Measurements from ENCODE around the gene HMG20A. TPM values are rescaled to one million over a fixed set of nuclear protein-coding genes. Genes with fewer than 3 reads are reported as not detected.

Gene HMG20A
- total RNA-seq, 1 donor = 26.4 TPM

DNA sequence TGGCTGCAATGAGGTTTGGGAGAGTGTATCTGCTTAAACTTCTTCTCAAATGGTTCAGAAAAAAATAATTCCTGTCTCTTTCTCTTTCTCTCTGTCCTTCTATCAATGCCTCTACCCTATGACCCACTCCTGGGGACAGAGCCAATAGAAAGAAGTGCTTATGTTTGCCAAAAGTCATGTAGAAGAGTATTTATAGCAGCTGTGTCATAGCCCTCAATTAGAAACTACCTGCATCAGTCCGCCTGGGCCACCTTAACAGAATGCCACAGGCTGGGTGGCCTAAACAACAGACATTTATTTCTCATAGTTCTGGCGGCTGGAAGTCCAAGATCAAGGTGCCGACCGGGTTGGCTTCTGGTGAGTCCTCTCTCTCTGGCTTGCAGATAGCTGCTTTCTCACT is 92.5 kb downstream of the HMG20A start:
- no peak for DNase-seq (ENCODE audit: low read depth in 2 of 3, low spot score in 2 of 3)

DNA sequence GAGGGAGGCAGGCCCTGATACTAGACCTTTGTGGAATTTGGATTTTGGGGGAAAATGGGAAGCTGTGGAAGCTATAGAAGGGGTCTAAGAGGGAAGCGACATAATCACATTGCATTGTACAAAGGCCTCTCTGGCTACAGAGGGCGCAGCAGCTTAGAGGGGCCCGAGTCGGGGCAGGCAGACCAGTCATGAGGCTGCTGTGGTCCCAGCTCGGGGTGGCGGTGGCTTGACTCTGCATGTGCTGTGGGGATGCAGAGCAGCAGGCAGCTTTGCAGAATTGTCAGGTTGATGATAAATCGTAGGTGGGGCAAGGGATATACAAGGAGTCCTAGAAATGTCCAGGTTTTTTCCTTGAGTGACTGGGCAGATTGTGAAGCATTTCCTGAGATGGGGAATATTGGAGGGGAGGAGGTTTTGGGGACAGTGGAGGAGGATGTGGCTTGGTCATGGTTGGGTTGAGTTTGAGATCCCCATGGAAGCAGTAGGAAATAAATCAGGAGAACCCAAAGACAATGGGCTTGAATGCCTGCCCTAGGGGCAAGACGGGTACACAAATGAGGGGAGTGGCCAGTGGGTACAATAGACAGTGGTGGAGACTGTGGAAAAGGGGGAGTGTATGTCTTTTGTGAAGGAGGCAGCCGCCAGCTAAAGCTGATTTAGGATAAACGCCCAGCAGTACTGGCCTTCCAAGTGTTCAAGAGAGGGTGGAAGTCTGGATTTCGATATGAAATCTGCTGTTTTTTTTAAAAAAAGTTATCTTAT is 94.1 kb downstream of the HMG20A start:
- DNase-seq (ENCODE audit: low read depth in 2 of 3, low spot score in 2 of 3) = no peak

DNA sequence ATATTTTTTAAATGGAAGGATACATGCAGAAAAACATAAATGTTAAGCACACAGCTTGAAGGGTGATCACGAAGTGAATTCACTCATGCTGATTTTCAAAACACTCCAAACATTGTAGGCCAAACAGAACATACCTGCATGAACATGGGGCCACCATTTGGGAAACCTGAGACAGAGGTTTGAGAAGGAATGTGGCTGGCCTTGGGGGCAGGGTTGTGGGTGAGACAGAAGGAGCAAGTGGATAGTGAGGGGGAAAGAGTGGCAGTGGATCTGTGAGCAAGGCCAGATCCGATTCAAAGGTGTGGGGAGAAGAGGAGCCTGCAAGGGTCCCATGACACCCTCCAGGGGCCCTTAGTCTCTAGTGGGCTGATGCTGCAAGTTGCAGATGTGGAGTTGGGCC is 94.9 kb downstream of the HMG20A start:
- DNase-seq (ENCODE audit: low read depth in 2 of 3, low spot score in 2 of 3) = no peak

DNA sequence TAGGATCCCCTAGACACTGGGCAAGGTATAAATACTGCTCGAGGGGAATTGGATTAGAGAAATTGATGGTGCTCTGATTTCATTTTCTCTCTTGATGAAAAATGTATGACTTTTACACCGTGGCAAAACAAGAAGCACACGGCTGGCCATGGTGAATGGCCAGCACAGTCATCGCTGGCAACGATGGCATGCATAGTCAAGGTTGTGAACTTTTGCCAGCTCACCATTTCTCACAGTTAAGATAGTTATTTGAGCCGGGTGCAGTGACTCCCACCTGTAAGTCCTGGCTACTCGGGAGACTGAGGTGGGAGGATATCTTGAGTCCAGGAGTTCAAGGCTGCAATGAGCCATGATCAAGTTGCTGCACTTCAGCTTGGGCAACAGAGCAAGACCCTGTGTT is 95.4 kb downstream of the HMG20A start:
- DNase-seq (ENCODE audit: low read depth in 2 of 3, low spot score in 2 of 3) = no peak

DNA sequence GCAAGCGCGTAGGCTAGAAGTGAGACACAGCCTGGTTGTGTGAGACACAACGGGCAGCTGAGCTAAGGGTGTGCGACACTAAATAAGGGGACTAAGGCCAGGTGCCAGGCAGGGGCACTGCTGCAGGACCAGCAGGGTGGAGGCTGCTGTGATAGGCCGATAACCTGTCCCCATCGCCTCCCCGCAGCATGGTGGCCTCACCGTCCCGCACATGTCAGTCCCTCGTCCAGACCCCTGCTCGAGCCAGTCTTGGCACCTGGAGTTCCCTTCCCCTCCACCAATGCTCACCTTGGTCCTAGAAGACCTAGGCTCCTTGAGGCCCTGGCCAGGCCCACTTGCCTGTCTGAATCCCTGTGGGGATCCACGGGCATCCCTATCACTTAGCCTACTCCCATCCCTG is 96.1 kb downstream of the HMG20A start:
- DNase-seq (ENCODE audit: low read depth in 2 of 3, low spot score in 2 of 3) = no peak

DNA sequence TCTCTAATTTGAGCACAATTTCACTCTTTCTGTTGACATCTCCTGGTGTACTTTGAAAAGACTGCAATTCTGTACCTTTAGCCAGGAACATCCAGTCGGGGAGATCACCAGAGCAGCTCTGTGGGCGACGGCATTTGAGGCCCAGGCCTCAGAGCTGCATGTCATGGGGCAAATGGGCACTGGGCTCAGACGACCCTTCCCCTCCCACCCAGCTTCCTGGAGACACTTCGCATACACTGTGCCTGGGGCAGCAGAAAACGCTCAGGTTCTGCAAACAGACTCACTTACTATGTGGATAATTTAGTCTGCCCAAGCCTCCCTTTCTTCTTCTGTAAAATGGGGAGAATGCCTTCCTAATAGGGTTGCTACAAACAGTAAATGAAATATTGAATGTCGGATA is 96.9 kb downstream of the HMG20A start:
- DNase-seq (ENCODE audit: low read depth in 2 of 3, low spot score in 2 of 3) = no peak

DNA sequence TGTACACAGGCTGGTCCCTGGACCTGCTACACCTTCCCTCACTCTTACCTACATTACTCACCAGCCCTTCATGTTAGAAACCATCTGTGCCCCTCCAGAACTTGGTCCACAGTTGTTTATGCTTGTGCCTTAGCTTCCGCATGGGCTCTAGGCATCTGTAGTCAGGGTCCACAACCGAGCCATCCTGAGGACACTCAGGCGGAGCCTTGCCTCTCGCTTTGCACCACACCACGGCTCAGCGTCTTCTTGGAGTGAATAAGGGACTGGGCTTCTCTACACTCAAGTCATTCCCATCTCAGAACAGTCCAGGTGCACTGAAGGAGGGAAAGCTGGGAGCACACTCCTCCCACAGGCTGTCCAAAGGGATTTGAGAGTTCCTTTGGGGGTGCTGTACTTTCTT is 97.8 kb downstream of the HMG20A start:
- no peak for DNase-seq (ENCODE audit: low read depth in 2 of 3, low spot score in 2 of 3)

DNA sequence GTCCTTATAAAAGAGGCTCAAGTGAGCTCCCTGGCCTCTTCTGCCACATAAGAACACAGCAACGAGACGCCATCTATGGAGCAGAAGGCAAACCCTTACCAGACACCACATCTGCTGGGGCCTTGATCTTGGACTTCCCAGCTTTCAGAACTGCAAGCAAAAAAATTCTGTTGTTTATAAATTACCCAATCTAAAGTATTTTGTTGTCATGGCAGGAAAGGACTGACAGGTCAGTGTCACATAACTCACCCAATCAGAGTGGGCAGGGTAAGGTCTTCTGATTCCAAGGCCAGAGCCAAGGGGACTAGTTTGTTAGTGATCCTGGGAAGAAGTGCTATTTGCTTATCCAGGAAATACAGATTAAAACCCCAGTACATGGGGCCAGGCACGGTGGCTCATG is 98.9 kb downstream of the HMG20A start:
- no peak for DNase-seq (ENCODE audit: low read depth in 2 of 3, low spot score in 2 of 3)

DNA sequence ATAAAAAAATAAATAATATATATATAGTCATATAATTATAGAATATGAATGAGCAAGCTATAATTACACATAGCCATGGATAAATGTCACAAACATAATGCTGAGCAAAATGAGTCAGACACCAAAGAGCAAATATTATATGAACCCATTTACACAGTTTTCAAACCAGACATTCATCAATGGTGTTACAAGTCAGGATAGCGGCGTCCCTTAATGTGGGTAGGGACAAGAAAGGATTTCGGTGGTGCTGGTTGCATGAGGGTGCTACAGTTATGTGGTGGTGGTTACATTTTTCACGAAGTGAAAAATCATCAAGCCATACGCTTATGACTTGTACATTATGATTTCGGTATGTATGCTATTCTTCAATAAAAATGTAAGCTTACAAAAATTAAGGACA is 100.5 kb downstream of the HMG20A start:
- DNase-seq (ENCODE audit: low read depth in 2 of 3, low spot score in 2 of 3) = no peak

DNA sequence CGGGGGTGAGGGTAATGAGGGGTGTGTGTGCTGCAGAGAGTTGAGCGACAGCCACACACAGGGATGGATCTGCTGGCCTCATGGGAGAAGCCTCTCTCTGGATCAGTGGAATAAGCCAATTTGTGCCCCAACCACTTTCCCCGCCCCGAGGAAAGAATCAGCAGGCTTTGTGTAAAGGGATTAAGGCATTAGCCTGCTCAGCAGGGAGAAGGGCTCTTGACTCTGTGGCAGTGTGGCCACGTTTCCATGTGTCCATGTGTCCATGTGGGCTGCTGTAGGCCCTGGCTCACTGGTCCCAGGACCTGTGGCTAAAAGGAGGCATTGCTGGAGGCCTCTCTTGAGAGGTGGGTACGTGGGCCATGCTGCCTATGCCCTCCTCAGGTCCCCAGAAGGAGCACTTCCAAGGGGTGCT is 104.7 kb downstream of the HMG20A start:
- DNase-seq (ENCODE audit: low read depth in 2 of 3, low spot score in 2 of 3) = no peak

DNA sequence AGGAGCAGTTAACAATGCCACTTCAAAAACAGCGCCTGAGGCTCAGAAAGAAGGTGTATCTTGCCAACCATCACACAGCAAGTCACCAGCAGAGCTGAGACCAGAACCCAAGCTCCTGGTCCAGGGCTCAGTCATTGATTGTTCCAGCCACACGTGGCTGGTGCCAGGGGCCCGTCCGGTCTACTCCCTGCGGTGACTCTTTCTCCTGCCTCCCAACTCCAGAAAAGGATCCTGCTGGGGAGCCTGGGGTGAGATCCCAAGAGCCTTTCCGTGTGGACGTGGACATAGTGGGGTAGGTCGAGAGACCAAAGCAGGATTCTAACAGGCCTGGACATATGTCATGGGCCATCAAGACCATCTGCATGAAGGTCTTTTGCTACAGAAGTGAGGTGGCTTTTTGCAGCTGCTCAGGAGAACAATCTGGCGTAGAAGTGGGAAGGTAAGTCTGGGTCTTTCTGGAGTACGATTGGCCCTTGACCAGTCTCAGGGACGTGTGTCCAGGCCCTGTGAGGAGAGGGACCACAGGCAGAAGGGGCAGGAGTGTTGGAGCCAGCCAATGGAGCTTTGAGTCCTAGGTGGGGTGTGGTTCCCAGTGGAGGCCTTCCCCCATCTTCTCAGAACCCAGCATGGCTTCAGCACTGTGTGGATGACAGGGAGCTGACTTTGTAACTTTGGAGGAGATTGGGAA is 105.4 kb downstream of the HMG20A start:
- DNase-seq (ENCODE audit: low read depth in 2 of 3, low spot score in 2 of 3) = no peak

DNA sequence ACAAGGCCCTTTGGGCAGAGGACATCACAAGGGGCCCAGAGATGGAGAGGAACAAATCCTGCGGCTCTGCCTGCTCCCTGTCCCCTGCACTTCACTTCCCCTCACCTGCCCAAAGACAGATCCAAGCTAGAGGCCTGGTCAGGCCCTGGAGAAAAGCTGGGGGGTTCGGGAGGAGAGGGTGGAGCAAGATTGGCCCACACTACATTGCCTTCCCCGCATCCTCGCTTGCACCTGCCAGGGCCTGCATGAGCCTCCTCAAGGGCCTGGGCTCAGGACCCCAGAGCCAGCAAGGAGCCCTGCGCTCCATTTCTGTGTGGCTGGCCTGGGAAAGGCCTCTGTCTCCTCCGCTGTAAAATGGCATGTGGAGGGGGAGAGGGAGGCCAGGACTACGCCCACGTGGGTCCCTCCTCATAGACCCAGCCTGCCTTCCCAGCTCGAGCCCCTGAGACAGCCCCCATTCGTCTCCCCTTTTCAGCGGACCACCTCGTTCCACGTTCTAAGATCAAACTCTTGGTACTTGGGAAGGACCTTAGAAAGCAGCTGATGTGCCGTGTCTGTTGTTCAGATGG is 106.0 kb downstream of the HMG20A start:
- DNase-seq (ENCODE audit: low read depth in 2 of 3, low spot score in 2 of 3) = no peak

DNA sequence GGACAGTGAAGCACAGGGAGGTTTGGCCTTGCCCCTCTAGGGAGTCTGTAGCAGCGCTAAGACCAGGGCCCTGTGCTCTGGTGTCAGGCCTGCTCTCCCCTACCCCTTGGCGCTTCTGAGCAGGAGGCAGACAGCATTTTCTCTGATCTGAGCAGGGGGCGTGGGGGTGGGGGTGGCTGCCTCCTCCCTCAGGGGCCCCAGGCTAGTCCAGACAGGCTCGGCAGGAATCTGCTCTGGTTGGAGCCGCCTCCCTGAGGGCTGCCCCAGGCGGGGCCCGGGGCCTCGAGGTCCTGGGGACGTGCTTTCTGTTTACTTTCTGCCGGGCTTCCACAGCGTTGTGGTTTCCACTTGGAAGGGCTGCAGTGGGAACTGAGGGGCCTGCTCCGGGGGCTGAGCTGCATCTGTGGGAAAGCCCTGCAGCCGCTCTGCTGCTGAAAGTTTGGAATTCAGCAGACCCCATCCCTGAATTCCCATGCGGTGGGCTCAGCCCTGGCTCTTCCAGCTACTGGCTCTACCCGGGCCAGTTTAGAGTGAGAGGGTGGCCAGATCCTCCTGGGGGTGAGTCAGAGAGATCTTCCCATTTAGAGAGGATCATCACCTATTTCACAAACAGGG is 106.6 kb downstream of the HMG20A start:
- peak in 1 of 3 donors; percentile 35 for DNase-seq (ENCODE audit: low read depth in 2 of 3, low spot score in 2 of 3)

DNA sequence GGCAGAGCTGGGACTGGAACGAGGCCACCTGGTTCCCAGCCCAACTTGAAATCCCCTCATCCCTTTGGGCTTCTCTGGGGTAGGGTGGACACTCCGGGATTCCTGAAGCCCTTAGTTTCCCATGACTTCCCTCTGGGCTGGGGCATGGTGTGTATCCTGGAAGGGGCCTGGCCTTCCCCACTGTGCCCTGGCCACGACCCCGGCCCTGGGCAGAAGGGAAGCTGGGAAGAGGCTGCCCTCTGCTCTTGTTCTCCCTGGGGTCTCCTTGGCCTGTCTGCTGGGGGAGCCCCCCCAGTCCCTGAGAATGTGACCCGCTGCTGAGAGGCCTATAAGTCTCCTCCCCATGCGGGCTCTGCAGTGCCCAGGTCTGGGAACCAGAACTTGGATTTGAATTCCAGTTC is 107.1 kb downstream of the HMG20A start:
- no peak for DNase-seq (ENCODE audit: low read depth in 2 of 3, low spot score in 2 of 3)

DNA sequence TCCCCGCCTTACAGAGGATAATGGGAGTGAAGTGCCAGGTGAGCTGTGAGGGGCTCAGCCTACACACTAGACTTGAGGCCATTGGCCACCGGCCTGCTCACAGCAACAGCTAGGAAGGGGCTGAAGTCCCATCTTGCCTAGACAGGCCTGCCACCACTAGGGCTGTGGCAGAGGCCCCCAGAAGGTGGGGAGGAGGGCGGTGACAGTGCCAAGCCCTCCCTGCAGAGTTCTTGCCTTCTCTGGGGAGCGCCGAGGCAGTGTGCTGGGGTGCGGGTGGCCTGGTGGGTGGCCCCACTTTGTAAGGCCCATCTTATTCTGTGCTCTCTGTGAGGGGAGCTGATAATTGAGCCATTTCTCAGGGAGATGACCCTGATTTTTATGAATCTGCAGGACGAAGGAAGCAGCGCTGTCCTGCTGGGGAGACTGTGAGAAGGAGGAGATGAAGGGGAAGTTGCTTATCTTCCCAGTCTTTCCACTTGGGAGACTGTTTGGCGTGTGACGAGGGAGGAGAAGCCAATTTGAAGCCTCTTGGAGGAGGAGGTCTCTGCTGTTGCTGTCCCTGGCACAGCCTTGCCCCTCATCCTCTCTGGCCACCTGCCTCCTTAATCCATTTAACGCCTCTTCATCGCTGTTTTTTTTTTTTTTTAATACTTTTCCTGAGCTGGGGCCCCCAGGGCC is 107.7 kb downstream of the HMG20A start:
- no peak for DNase-seq (ENCODE audit: low read depth in 2 of 3, low spot score in 2 of 3)

DNA sequence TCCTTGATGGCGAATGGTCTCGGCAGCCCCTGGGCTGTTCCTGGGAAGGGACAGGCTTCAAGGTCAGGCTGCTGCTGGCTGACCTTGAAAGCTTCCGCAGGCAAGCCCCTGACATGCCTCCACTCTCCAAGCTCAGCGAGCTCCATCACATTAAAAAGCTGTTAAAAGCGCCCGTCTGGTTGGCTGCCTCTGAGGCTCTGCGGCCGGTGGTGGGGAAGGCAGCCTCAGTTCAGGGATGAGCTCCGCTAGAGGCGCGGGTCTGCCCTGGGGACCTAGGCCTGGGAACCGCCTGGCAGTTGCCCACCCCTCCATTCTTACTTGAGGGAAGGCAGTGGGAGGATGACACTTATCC is 108.3 kb downstream of the HMG20A start:
- no peak for DNase-seq (ENCODE audit: low read depth in 2 of 3, low spot score in 2 of 3)

DNA sequence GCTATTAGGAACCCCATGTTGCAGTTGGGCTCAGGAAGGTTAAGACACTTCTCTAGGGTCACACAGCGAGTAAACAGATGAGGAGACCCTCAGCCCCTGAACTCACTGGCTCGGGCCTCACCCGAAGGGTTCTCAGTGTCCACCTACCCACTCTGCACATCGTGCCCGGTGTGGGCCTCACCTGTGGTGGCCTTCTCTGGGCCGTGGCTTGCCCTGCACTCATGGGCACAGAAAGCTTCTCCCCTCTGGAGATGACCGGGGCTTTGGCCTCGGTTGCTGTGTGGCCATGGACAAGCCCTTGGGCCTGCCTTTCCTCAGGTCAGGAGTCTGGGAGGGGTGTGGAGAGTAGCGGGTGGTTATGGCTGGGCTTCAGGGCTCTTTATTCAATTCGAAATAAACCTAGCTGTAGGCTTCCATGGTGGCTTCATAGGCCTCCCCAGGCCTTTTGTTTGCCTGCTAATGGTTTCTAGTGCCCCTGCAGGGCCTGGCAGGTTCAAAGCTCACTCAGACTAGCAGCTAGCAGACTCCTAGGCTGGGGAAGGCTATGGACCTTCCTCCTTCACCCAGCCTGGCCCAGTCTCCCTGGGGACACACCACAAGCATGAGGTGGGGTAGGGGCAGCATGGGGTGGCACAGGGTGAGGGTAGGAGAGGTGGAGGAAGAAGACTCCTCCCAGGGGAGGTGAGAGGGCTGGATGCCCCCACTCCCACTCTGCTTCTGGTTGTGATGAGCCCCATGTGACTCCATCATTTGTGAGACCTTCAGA is 108.9 kb downstream of the HMG20A start:
- DNase-seq (ENCODE audit: low read depth in 2 of 3, low spot score in 2 of 3) = no peak

DNA sequence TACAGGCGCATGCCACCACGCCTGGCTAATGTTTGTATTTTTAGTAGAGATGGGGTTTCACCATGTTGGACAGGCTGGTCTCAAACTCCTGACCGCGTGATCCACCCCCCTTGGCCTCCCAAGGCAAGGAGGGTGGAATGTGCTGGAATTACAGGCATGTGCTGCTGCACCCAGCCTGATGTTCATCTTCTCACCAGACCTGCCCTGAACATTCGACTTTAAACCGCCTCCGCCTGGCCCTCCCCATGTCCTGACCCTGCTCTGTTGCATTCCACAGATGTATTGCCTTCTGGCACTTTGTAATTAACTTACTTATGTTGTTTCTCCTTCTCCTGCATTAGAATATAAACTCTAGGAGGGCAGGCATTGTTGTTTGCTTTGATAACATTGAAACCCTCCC is 109.9 kb downstream of the HMG20A start:
- DNase-seq (ENCODE audit: low read depth in 2 of 3, low spot score in 2 of 3) = no peak

DNA sequence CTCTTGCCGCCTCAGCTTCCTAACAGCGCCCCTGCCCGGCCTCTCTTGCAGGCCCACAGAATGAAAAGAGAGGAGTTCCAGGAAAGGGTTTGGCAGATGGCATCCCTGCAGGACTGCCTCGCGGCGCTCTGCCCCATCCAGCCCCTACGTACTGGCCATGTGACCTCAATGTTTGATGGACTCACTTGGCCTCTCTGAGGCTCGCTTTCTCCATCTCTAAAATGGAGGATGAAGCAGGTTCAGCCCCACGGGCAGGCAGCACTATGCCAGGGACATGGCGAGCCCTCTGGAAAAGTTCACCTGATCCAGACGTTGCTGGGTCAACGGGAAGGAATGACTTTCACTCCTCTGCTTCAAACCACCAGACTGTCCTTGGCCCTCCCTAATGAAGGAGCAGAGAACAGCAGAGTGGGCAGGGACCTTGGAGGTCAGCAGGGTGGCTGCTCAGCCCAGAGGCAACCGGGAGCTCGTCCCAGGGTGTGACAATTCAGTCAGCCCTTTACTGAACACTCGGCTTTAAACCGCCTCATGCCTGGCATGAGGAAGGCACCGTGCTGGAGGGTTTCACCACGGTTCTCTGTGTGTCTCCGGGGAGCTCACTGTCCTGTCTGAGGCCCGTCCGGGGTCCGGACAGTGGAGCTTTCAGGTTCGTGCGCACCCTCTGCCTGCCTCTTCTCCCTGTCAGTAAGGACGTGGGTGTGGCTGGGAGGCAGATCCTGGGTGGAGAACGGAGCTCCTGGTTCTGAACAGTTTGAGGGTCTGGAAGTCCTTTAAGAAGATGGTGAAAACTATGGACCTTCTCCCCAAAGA is 110.7 kb downstream of the HMG20A start:
- no peak for DNase-seq (ENCODE audit: low read depth in 2 of 3, low spot score in 2 of 3)

Measured in hematopoietic multipotent progenitor cell (in vitro differentiated cells).